Nephron (organoid): Measurements from ENCODE around the gene RIOK3.
A peak's percentile ranks its signal among the peaks of the same experiment; 100 is the strongest.

Experiments
- H3K27ac Mint-ChIP-seq, 3 experiments: 2 replicates each; pipeline ENCODE4 v1.8.0; 2020; ENCODE audit warnings: mixed read lengths in 3 of 3, mild to moderate bottlenecking in 2 of 3, moderate library complexity in 1 of 3
- H3K27me3 Mint-ChIP-seq: 2 replicates; pipeline ENCODE4 v1.8.0; 2021; ENCODE audit warnings: low read depth, mild to moderate bottlenecking, moderate library complexity, mixed read lengths
- H3K36me3 Mint-ChIP-seq: 2 replicates; pipeline ENCODE4 v1.8.0; 2020; ENCODE audit warnings: low read depth, mixed read lengths
- H3K4me1 Mint-ChIP-seq: 2 replicates; pipeline ENCODE4 v1.8.0; 2020; ENCODE audit warnings: mixed read lengths
- H3K4me3 Mint-ChIP-seq, 3 experiments: 2 replicates each; pipeline ENCODE4 v1.8.0; 2020; ENCODE audit warnings: mild to moderate bottlenecking in 3 of 3, mixed read lengths in 3 of 3, moderate library complexity in 2 of 3
- H3K9me3 Mint-ChIP-seq: 2 replicates; pipeline ENCODE4 v1.8.0; 2020; ENCODE audit warnings: mixed read lengths
- CTCF ChIP-seq, 3 experiments: fragments of 200-600 bp; sonication (generic); IDR thresholded peaks; one replicate each; pipeline ENCODE4 v1.5.0; 2021; ENCODE audit warnings: antibody characterized with exemption in 3 of 3; ENCODE audit not compliant: unreplicated experiment in 3 of 3

RIOK3 gene

GRCh38 chr18:23442958-23443357 lies 10.1 kb upstream of the RIOK3 start:
- TF ChIP-seq CTCF (IDR thresholded peaks at IDR 0.05; ENCODE audit: unreplicated experiment in 3 of 3), result no peak
- H3K4me3 Mint-ChIP-seq, result no peak overlapping the region

GRCh38 chr18:23448291-23448690 lies 4.8 kb upstream of the RIOK3 start:
- Mint-ChIP-seq H3K27me3 (peaks cover 6% of the 10 kb centered on the region), H3K4me1 (peaks cover 6% of the 10 kb centered on the region), H3K36me3 (no peaks in the 10 kb centered on the region), H3K4me3 (no peak overlapping the region), H3K27ac (no peak overlapping the region), H3K9me3 (no peaks in the 10 kb centered on the region)
- TF ChIP-seq CTCF (IDR thresholded peaks at IDR 0.05; ENCODE audit: unreplicated experiment in 3 of 3), result no peak

More at GRCh38 chr18:23442958-23443357, 10.1 kb upstream of the RIOK3 start:
- Mint-ChIP-seq H3K4me1 (no peaks in the 10 kb centered on the region), H3K27me3 (peaks cover 7% of the 10 kb centered on the region), H3K36me3 (no peaks in the 10 kb centered on the region), H3K27ac (no peak overlapping the region), H3K9me3 (no peaks in the 10 kb centered on the region)

- Mint-ChIP-seq H3K4me3 (no peak overlapping the region), H3K36me3 (no peaks in the 10 kb centered on the region), H3K9me3 (no peaks in the 10 kb centered on the region), H3K27me3 (peaks cover 6% of the 10 kb centered on the region), H3K27ac (no peak overlapping the region), H3K4me1 (peaks cover 20% of the 10 kb centered on the region)
- TF ChIP-seq CTCF (IDR thresholded peaks at IDR 0.05; ENCODE audit: unreplicated experiment in 3 of 3), result no peak
Measured at GRCh38 chr18:23450022-23450421, 3.1 kb upstream of the RIOK3 start.

- Mint-ChIP-seq H3K36me3 (no peaks in the 10 kb centered on the region), H3K27me3 (peaks cover 6% of the 10 kb centered on the region), H3K4me3 (peak overlapping the region in 2 of 3 experiments; percentile 20 to 21), H3K4me1 (peaks cover 20% of the 10 kb centered on the region), H3K9me3 (no peaks in the 10 kb centered on the region), H3K27ac (no peak overlapping the region)
- TF ChIP-seq CTCF (IDR thresholded peaks at IDR 0.05; ENCODE audit: unreplicated experiment in 3 of 3), result no peak
Measured at GRCh38 chr18:23451011-23451410, 2.1 kb upstream of the RIOK3 start.

- no peaks in the 10 kb centered on the region for H3K9me3 Mint-ChIP-seq
- H3K27ac Mint-ChIP-seq, result no peak overlapping the region
- peaks cover 20% of the 10 kb centered on the region for H3K4me1 Mint-ChIP-seq
- H3K27me3 Mint-ChIP-seq, result peaks cover 6% of the 10 kb centered on the region
- H3K4me3 Mint-ChIP-seq, result peak overlapping the region in 1 of 3 experiments; percentile 20
- no peak for TF ChIP-seq CTCF (IDR thresholded peaks at IDR 0.05; ENCODE audit: unreplicated experiment in 3 of 3)
- no peaks in the 10 kb centered on the region for H3K36me3 Mint-ChIP-seq
Measured at GRCh38 chr18:23451491-23451890, 1.6 kb upstream of the RIOK3 start.

GRCh38 chr18:23452347-23452727 lies 750 bp upstream of the RIOK3 start:
- peak overlapping the region; percentile 99 for H3K4me3 Mint-ChIP-seq
- peaks cover 4% of the 10 kb centered on the region for H3K36me3 Mint-ChIP-seq
- H3K27me3 Mint-ChIP-seq, result peaks cover 6% of the 10 kb centered on the region
- H3K4me1 Mint-ChIP-seq, result peaks cover 25% of the 10 kb centered on the region
- TF ChIP-seq CTCF (IDR thresholded peaks at IDR 0.05; ENCODE audit: unreplicated experiment in 3 of 3), result no peak
- no peaks in the 10 kb centered on the region for H3K9me3 Mint-ChIP-seq
- peak overlapping the region; percentile 76 to 91 (median 80) for H3K27ac Mint-ChIP-seq
